ENCODE measurements around the gene USP7. TPM values are rescaled to one million over a fixed set of nuclear protein-coding genes. Genes with fewer than 3 reads are reported as not detected.
A peak's percentile ranks its signal among the peaks of the same experiment; 100 is the strongest.

USP7 gene
- total and polyA plus RNA-seq, 4 donors, result 13.7 to 85.6 (median 37.7) TPM

DNA sequence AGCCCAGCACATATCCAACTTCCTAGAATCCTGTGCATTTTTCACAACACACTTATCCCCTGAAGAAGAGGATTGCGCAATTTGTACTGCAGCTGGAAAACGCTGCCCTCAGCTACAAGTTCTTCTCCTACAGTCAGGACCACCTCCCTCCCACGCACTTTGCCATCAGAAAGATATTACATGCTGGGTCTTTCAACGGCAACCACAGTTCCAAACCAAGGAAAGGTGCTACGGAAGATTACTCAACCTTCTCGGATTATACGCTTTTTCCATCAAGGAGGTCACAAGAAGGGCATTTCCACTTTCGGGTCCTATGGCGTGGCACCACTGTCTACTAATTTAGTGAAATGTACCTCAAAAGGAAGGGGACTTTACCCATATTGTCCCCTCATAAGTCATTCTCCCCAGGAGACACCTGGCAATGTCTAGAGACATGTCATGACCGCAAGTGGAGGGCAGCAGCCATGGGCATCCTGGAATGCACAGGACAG lies 35.2 kb downstream of the USP7 start:
- Histone ChIP-seq H3K27me3 (ENCODE audit: control insufficient read depth in 4 of 4, insufficient read depth in 4 of 4, low read length in 3 of 4) (no peaks in the 10 kb centered on the region), H3K4me3 (ENCODE audit: low read depth in 1 of 3, low read length in 3 of 3) (no peak overlapping the region), H3K27ac (ENCODE audit: low read depth in 1 of 2, low read length in 2 of 2) (no peak overlapping the region), H3K9me3 (ENCODE audit: control insufficient read depth in 4 of 4, low read length in 3 of 4) (no peaks in the 10 kb centered on the region), H3K36me3 (ENCODE audit: control insufficient read depth in 4 of 4, insufficient read depth in 3 of 4, low read depth in 1 of 4, low read length in 3 of 4) (peaks cover 2 to 22% (median 7%) of the 10 kb centered on the region in 4 donors), H3K9ac (ENCODE audit: low read depth in 1 of 2, low read length in 2 of 2) (no peak overlapping the region), H3K4me1 (ENCODE audit: control insufficient read depth in 4 of 4, insufficient read depth in 4 of 4, low read length in 3 of 4) (peaks cover 0 to 16% (median 13%) of the 10 kb centered on the region in 4 donors)
- no peak for DNase-seq (ENCODE audit: low spot score)
- 81% methylated on average over 10 of the region's 10 CpGs for WGBS
- TF ChIP-seq, protein P1, sequence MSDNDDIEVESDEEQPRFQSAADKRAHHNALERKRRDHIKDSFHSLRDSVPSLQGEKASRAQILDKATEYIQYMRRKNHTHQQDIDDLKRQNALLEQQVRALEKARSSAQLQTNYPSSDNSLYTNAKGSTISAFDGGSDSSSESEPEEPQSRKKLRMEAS (IDR thresholded peaks at IDR 0.05), result no peak
- no peak for TF ChIP-seq FOXA2 (IDR thresholded peaks at IDR 0.05)
- TF ChIP-seq TAF1 (conservative IDR thresholded peaks at IDR 0.05), result no peak
- TF ChIP-seq EGR1 (IDR thresholded peaks at IDR 0.05; ENCODE audit: low read depth in 2 of 2), result no peak
- no peak for TF ChIP-seq RAD21 (IDR thresholded peaks at IDR 0.05)
- TF ChIP-seq, protein P2, sequence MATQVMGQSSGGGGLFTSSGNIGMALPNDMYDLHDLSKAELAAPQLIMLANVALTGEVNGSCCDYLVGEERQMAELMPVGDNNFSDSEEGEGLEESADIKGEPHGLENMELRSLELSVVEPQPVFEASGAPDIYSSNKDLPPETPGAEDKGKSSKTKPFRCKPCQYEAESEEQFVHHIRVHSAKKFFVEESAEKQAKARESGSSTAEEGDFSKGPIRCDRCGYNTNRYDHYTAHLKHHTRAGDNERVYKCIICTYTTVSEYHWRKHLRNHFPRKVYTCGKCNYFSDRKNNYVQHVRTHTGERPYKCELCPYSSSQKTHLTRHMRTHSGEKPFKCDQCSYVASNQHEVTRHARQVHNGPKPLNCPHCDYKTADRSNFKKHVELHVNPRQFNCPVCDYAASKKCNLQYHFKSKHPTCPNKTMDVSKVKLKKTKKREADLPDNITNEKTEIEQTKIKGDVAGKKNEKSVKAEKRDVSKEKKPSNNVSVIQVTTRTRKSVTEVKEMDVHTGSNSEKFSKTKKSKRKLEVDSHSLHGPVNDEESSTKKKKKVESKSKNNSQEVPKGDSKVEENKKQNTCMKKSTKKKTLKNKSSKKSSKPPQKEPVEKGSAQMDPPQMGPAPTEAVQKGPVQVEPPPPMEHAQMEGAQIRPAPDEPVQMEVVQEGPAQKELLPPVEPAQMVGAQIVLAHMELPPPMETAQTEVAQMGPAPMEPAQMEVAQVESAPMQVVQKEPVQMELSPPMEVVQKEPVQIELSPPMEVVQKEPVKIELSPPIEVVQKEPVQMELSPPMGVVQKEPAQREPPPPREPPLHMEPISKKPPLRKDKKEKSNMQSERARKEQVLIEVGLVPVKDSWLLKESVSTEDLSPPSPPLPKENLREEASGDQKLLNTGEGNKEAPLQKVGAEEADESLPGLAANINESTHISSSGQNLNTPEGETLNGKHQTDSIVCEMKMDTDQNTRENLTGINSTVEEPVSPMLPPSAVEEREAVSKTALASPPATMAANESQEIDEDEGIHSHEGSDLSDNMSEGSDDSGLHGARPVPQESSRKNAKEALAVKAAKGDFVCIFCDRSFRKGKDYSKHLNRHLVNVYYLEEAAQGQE (IDR thresholded peaks at IDR 0.05), result no peak
- no peak for TF ChIP-seq FOXA1 (IDR thresholded peaks at IDR 0.05)
- TF ChIP-seq, protein P3, sequence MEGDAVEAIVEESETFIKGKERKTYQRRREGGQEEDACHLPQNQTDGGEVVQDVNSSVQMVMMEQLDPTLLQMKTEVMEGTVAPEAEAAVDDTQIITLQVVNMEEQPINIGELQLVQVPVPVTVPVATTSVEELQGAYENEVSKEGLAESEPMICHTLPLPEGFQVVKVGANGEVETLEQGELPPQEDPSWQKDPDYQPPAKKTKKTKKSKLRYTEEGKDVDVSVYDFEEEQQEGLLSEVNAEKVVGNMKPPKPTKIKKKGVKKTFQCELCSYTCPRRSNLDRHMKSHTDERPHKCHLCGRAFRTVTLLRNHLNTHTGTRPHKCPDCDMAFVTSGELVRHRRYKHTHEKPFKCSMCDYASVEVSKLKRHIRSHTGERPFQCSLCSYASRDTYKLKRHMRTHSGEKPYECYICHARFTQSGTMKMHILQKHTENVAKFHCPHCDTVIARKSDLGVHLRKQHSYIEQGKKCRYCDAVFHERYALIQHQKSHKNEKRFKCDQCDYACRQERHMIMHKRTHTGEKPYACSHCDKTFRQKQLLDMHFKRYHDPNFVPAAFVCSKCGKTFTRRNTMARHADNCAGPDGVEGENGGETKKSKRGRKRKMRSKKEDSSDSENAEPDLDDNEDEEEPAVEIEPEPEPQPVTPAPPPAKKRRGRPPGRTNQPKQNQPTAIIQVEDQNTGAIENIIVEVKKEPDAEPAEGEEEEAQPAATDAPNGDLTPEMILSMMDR (IDR thresholded peaks at IDR 0.05; ENCODE audit: low read depth, low read length, missing input control), result no peak
- TF ChIP-seq, protein P4, sequence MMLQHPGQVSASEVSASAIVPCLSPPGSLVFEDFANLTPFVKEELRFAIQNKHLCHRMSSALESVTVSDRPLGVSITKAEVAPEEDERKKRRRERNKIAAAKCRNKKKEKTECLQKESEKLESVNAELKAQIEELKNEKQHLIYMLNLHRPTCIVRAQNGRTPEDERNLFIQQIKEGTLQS (IDR thresholded peaks at IDR 0.05), result no peak
- TF ChIP-seq SP1 (IDR thresholded peaks at IDR 0.05), result no peak
- no peak for TF ChIP-seq HNF4A (conservative IDR thresholded peaks at IDR 0.05)
- no peak for TF ChIP-seq RXRA (IDR thresholded peaks at IDR 0.05)
- TF ChIP-seq NR2F2 (IDR thresholded peaks at IDR 0.05), result no peak
- no peak for TF ChIP-seq YY1 (IDR thresholded peaks at IDR 0.05)
- TF ChIP-seq, protein P5, sequence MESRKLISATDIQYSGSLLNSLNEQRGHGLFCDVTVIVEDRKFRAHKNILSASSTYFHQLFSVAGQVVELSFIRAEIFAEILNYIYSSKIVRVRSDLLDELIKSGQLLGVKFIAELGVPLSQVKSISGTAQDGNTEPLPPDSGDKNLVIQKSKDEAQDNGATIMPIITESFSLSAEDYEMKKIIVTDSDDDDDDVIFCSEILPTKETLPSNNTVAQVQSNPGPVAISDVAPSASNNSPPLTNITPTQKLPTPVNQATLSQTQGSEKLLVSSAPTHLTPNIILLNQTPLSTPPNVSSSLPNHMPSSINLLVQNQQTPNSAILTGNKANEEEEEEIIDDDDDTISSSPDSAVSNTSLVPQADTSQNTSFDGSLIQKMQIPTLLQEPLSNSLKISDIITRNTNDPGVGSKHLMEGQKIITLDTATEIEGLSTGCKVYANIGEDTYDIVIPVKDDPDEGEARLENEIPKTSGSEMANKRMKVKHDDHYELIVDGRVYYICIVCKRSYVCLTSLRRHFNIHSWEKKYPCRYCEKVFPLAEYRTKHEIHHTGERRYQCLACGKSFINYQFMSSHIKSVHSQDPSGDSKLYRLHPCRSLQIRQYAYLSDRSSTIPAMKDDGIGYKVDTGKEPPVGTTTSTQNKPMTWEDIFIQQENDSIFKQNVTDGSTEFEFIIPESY (IDR thresholded peaks at IDR 0.05), result no peak

DNA sequence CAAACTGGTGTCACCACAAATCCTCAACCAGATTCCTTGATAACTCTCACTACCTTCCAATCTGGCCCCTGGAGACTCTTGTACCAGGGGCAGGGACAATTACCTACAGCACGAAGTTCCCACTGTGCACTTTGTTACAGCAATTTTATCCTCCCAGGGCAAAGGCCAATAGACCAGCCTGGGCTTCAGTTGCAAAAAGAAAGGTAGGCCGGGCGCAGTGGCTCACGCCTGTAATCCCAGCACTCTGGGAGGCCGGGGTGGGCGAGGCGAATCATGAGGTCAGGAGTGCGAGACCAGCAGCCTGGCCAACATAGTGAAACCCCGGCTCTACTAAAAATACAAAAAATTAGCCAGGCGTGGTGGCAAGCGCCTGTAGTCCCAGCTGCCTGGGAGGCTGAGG lies 36.9 kb downstream of the USP7 start:
- H3K4me3 ChIP-seq (ENCODE audit: low read depth in 1 of 3, low read length in 3 of 3), result no peak overlapping the region
- H3K9me3 ChIP-seq (ENCODE audit: control insufficient read depth in 4 of 4, low read length in 3 of 4), result no peaks in the 10 kb centered on the region
- H3K27me3 ChIP-seq (ENCODE audit: control insufficient read depth in 4 of 4, insufficient read depth in 4 of 4, low read length in 3 of 4), result no peaks in the 10 kb centered on the region
- no peak for DNase-seq (ENCODE audit: low spot score)
- peaks cover 0 to 17% (median 13%) of the 10 kb centered on the region in 4 donors for H3K4me1 ChIP-seq (ENCODE audit: control insufficient read depth in 4 of 4, insufficient read depth in 4 of 4, low read length in 3 of 4)
- no peak overlapping the region for H3K27ac ChIP-seq (ENCODE audit: low read depth in 1 of 2, low read length in 2 of 2)
- TF ChIP-seq RXRA (IDR thresholded peaks at IDR 0.05) (no peak), TAF1 (conservative IDR thresholded peaks at IDR 0.05) (no peak), SP1 (IDR thresholded peaks at IDR 0.05) (no peak), HNF4A (conservative IDR thresholded peaks at IDR 0.05) (peak; percentile 23 to 31), FOXA2 (IDR thresholded peaks at IDR 0.05) (no peak), HNF4G (IDR thresholded peaks at IDR 0.05) (no peak)
- TF ChIP-seq, protein P1 (IDR thresholded peaks at IDR 0.05), result no peak
- TF ChIP-seq, protein P2 (IDR thresholded peaks at IDR 0.05), result no peak
- H3K9ac ChIP-seq (ENCODE audit: low read depth in 1 of 2, low read length in 2 of 2), result no peak overlapping the region
- H3K36me3 ChIP-seq (ENCODE audit: control insufficient read depth in 4 of 4, insufficient read depth in 3 of 4, low read depth in 1 of 4, low read length in 3 of 4), result peaks cover 2 to 30% (median 14%) of the 10 kb centered on the region in 4 donors
- WGBS, result 90% methylated on average over 11 of the region's 11 CpGs
